ENCODE results near the gene NPIPA7.
"Not testable (repeated sequence)": the region's sequence is repeated elsewhere in the genome, so short reads cannot be mapped to it uniquely, and the experiment has no call there.

DNA sequence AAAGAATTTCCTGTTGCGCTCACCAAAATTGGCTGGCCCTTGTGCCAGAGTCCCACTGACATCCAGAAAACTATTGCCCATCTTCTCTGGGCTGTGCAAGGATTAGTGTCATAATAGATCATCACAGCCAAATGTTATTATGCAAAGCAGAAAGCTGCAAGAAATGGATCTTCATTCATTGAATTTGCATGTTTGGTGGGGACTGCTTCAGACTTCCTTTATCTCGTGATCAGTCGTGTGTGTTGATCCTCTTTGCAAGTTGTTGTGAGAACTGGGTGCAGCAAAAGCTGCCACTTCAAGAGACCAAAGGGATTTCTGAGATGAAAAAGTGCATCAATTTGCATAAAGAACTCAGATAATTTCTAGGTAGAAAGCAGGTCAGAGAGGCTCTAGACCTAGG lies 52.2 kb downstream of the NPIPA7 start:
- TF ChIP-seq POLR2A, POLR2AphosphoS5 (IDR thresholded peaks at IDR 0.05): not testable (repeated sequence)
- TF ChIP-seq, protein P1, sequence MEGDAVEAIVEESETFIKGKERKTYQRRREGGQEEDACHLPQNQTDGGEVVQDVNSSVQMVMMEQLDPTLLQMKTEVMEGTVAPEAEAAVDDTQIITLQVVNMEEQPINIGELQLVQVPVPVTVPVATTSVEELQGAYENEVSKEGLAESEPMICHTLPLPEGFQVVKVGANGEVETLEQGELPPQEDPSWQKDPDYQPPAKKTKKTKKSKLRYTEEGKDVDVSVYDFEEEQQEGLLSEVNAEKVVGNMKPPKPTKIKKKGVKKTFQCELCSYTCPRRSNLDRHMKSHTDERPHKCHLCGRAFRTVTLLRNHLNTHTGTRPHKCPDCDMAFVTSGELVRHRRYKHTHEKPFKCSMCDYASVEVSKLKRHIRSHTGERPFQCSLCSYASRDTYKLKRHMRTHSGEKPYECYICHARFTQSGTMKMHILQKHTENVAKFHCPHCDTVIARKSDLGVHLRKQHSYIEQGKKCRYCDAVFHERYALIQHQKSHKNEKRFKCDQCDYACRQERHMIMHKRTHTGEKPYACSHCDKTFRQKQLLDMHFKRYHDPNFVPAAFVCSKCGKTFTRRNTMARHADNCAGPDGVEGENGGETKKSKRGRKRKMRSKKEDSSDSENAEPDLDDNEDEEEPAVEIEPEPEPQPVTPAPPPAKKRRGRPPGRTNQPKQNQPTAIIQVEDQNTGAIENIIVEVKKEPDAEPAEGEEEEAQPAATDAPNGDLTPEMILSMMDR (IDR thresholded peaks at IDR 0.05) = not testable (repeated sequence)

All from gastroesophageal sphincter (tissue), 3 donors.